ENCODE data around the gene ZP3.
"Not testable (repeated sequence)": the region's sequence is repeated elsewhere in the genome, so short reads cannot be mapped to it uniquely, and the experiment has no call there.

Gene ZP3

GRCh38 chr7:76403780-76404494 is 20.8 kb upstream of the ZP3 start:
- peak in 3 of 51 donors; percentile 6 to 22 (median 10) for DNase-seq

- no peak for DNase-seq
Measured at GRCh38 chr7:76405738-76406137, 19.0 kb upstream of the ZP3 start.

GRCh38 chr7:76407718-76408117 is 17.0 kb upstream of the ZP3 start:
- DNase-seq, result no peak

DNA sequence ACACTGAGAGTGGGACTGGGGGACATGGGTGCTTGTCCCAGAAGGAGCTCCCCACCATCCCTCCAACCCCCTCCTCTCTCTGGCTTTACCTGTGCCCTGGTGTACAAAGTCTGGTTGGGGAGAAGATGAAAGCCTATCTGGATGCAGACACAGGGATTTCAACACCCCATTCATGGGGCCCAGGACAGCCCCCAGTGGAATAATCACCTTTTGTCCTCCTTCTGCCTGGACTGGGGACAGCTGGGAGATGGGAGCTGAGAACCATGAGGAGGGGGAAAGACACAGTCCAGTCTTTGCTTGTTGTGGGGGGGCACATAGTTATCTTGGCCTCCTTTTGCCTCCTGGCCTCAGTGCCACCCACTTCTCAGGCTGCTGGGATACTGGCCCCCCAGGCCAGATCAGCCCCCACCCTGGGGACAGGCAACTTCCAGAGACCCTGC is 16.6 kb upstream of the ZP3 start:
- DNase-seq, result no peak

- no peak for DNase-seq
Measured at GRCh38 chr7:76409537-76409936, 15.2 kb upstream of the ZP3 start, which contains the start of gene SSC4D. Gene SSC4D, minus strand, starts transcription at chr7:76409697. Its CDS starts 5,258 bp downstream, at chr7:76404439.

DNA sequence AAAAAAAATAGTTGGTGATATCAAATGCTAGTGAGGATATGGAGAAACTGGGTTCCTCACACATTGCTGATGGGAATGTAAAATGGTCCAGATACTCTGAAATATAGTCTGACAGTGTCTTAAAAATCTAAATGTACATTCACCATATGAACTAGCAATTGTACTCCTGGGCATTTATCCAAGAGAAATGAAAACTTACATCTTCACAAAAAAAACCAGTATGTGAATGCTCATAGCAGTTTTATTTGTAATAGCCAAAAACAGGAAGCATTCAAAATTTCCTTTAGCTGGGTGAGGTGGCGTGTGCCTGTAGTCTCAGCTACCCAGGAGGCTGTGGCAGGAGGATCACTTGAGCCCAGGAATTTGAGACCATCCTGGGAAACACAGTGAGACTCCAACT is 13.1 kb upstream of the ZP3 start:
- DNase-seq, result no peak

- no peak for DNase-seq
Measured at GRCh38 chr7:76412249-76412648, 12.5 kb upstream of the ZP3 start.

DNA sequence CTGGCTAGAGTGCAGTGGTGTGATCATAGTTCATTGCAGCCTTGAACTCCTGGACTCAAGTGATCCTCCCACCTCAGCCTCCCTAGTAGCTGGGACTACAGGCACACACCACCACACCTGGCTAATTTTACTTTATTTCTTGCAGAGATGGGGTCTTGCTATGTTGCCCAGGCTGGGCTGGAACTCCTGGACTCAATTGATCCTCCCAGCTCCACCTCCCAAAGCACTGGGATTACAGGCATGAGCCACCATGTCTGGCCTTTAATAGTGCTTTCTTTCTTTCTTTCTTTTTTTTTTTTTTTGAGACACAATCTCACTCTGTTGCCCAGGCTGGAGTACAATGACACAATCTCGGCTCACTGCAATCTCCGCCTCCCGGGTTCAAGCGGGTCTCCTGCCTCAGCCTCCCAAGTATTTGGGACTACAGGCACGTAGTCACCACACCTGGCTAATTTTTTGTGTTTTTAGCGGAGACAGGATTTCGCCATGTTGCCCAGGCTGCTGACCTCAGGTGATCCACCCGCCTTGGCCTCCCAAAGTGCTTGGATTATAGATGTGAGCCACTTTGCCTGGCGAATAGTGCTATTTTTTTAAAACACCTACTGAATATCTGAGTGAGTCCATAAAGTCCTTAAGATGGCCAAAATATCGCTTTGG is 7.0 kb upstream of the ZP3 start:
- DNase-seq, result not testable (repeated sequence)

- not testable (repeated sequence) for DNase-seq
Measured at GRCh38 chr7:76421097-76421496, 3.7 kb upstream of the ZP3 start.

DNA sequence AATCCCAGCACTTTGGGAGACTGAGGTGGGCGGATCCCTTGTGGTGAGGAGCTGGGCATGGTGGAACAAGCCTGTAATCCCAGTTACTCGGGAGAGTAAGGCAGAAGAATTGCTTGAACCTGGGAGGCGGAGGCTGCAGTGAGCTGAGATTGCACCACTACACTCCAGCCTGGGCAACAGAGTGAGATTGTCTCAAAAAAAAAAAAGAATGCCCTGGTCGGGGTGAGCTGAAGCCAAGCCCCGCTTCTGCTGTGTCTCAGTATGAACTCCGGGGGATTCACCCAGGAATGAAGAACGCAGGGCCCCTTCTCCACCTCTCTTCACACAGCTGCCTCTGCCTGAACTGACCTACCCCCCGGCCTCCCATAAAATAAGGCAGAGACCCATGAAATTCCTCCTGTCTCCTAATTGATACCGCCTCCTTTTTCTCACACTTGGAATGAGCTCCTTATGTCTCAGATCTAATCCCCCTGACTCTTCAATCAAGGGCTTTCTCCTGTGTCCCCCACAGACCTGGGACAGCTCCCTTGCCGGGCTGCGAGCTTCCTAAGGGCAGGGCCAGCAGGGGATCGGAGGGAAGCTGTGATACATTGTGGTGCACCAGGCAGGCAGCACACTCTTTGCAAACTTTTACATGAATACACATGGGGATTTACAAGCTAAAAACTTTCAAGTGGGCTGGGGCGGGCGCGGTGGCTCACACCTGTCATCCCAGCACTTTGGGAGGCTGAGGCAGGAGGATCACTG is 911 bp upstream of the ZP3 start:
- DNase-seq, result no peak

GRCh38 chr7:76425156-76425555 is 406 bp downstream of the ZP3 start:
- no peak for DNase-seq

GRCh38 chr7:76425558-76425957 is 808 bp downstream of the ZP3 start:
- not testable (repeated sequence) for DNase-seq

- DNase-seq, result no peak
Measured at GRCh38 chr7:76426246-76426645, 1.5 kb downstream of the ZP3 start.

DNA sequence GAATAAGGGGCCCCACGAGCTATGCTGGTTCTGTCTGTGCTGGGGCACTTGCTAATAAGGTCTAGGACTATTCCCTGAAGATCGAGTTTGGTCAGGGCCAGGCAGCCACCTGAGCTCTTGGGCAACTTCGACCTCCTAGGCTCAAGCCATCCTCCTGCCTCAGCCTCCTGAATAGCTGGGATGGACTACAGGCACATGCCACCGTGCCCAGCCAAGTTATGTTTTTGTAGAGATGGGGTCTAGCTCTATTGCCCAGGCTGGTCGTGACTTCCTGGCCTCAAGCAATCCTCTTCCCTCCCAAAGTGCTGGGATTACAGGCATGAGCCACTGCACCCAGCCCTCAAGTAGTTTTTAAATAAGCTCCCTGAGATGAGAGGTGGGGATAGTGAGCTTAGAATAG is 2.9 kb downstream of the ZP3 start:
- no peak for DNase-seq

GRCh38 chr7:76428149-76428823 is 3.5 kb downstream of the ZP3 start:
- no peak for DNase-seq

DNA sequence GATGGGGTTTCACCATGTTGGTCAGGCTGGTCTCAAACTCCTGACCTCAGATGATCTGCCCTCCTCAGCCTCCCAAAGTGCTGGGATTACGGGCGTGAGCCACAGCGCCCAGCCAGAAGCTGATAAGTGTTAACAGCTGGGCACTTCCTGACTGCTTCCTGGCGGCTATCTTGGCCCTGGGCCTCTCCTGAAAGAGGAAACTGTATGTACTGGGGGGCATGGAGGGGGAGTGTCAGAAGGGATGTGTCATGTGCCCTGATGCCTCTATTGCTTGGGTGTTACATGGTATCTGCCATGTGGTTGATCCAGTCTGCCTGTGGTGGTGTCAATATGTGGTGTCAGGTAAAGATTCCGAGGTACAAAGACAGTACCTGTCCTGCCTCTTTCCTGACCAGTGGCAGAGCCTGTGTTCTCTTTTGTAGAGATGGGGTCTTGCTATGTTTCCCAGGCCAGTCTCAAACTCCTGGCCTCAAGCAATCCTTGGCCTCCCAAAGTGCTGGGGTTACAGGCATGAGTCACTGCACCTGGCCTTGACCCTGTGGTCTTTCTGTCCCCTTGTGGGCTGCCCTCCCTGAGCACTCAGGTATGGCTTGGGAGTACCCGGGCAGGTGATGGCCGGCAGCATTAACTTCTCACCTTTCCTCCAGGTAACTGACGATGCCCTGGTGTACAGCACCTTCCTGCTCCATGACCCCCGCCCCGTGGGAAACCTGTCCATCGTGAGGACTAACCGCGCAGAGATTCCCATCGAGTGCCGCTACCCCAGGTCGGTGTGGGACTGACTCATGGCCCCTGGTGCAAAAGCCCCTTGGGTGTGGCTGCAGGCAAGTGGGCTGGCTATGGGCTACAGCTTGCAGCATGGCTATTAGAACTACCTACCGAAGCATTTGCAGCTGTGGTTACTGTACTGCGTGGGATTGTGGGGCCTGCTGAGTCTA is 4.4 kb downstream of the ZP3 start:
- peak in 4 of 51 donors; percentile 4 to 18 (median 8) for DNase-seq

DNA sequence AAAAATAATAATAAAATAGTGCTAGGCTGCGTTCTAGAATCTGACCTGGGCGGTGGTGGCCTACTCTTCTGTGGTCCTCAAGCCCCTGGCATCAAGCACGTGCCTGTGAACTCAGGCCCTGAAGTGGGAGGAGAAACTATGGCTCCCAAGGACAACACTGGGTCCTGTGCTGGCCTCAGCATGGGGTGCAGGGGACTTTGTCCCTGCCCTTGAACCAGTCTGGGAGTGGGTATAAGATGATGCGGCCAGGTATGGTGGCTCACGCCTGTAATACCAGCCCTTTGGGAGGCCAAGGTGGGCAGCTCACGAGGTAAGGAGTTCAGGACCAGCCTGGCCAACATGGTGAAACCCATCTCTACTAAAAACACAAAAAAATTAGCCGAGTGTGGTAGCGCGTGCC is 5.5 kb downstream of the ZP3 start:
- DNase-seq, result no peak

DNA sequence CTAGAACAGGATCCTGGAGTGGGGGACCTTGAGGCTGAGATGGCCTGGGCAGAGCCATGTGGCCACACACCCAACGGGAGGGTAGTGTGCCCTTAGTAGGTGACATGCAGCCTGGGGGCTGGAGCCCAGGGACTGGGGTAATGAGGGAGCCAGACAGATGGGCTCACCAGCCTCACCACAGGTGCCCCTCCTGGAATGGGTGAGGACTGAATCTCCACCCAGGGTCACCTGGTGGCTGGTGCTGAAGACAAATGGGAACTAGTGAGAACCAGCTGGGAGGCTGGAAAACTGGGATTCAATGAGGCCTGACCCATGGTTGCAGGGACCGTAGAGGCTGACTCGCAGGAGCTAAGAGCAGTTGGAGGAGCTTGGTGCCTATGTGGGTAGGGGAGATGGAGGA is 6.1 kb downstream of the ZP3 start:
- DNase-seq, result no peak

- DNase-seq, result peak in 36 of 51 donors; percentile 5 to 80 (median 44)
Measured at GRCh38 chr7:76437873-76438272, 13.1 kb downstream of the ZP3 start.

GRCh38 chr7:76439120-76439888 is 14.6 kb downstream of the ZP3 start:
- DNase-seq, result not testable (repeated sequence)

All from hypothalamus (tissue), 51 donors.